Right atrium auricular region (tissue), 2 donors: Measurements from ENCODE around the gene NRG2. TPM values are rescaled to one million over a fixed set of nuclear protein-coding genes. Genes with fewer than 3 reads are reported as not detected.

Source experiments
- DNase-seq: peaks from one replicate; pipeline ENCODE4 v3.0.0-alpha.2; 2019; ENCODE audit warnings: low spot score
- H3K27ac ChIP-seq, 2 donors: fragments of 200-600 bp; sonication (generic); 1 replicate in 1 of 2; 2 replicates in 1 of 2; pipeline ENCODE4 v1.5.1; 2016 to 2019
- H3K27me3 ChIP-seq, 2 donors: fragments of 200-600 bp; sonication (generic); one replicate each; pipeline versions ENCODE4 v1.5.1 to v1.6.0; 2017 to 2019
- H3K36me3 ChIP-seq: fragments of 200-600 bp; sonication (generic); one replicate; pipeline ENCODE4 v1.5.1; 2016
- H3K4me1 ChIP-seq, 2 donors: fragments of 200-600 bp; sonication (generic); one replicate each; pipeline versions ENCODE4 v1.5.1 to v1.6.0; 2017 to 2019
- H3K4me3 ChIP-seq, 2 donors: fragments of 200-600 bp; sonication (generic); 1 replicate in 1 of 2; 2 replicates in 1 of 2; pipeline ENCODE4 v1.5.1; 2017 to 2019; ENCODE audit warnings: mild to moderate bottlenecking in 1 of 2, moderate library complexity in 1 of 2
- H3K9me3 ChIP-seq, 2 donors: fragments of 200-600 bp; sonication (generic); one replicate each; pipeline ENCODE4 v1.5.1; 2019
- total RNA-seq, 2 donors: library from RNA; depleted of rRNA; stranded (reverse); fragments of >200 nt; gene quantifications; one replicate each; pipeline ENCODE4 v1.1.0, GENCODE V29; 2016
- TF ChIP-seq, protein P1 (sequence below), 2 donors: fragments of 200-600 bp; sonication (generic); IDR thresholded peaks; one replicate each; pipeline ENCODE4 v1.5.1; 2019; ENCODE audit warnings: antibody characterized with exemption in 2 of 2

Gene NRG2
- total RNA-seq, 2 donors from 2014 or later: 1.8 to 1.9 TPM

DNA sequence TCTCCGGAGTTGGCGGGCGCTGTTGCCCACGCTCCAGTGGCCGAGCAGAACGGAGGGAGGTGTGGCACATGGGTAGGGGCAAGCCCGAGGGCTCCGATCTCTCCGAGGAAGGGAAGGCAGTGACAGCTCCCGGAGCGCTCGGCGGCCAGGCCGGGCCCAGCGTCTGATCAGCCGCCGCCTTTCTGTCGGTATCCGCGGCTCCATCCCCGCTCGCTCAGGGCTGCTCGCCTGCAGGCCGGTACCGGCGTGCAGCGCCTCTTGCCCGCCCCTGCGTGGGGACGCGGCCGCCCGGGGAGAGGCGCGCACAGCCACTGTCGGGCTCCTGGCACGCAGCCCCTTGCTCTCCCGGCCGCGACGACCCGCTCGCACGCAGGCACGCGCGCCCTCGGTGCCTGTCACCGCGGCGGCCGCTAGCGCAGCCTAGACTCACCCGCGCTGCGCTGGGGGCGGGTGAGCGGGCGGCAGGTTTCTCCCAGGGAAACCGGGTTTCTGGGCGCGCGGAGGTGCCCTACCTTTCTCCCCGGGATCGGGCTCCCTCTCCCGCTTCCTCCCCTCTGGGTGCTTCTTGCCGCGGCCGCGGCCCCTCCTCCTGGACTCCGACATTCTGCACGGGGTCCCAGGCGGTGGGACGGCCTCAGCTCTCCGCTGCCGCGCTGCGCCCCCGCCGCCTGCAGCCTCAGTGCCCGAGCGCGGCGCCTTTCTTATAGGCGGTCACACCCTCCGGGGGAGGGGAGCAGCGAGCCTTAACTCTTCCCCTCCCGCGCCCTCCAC is 139.1 kb downstream of the NRG2 start:
- no peak for DNase-seq
- no peaks in the 10 kb centered on the region for H3K27me3 ChIP-seq
- TF ChIP-seq, protein P1, sequence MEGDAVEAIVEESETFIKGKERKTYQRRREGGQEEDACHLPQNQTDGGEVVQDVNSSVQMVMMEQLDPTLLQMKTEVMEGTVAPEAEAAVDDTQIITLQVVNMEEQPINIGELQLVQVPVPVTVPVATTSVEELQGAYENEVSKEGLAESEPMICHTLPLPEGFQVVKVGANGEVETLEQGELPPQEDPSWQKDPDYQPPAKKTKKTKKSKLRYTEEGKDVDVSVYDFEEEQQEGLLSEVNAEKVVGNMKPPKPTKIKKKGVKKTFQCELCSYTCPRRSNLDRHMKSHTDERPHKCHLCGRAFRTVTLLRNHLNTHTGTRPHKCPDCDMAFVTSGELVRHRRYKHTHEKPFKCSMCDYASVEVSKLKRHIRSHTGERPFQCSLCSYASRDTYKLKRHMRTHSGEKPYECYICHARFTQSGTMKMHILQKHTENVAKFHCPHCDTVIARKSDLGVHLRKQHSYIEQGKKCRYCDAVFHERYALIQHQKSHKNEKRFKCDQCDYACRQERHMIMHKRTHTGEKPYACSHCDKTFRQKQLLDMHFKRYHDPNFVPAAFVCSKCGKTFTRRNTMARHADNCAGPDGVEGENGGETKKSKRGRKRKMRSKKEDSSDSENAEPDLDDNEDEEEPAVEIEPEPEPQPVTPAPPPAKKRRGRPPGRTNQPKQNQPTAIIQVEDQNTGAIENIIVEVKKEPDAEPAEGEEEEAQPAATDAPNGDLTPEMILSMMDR (IDR thresholded peaks at IDR 0.05): no peak
- peaks cover 0 to 21% of the 10 kb centered on the region in 2 donors for H3K4me1 ChIP-seq
- no peaks in the 10 kb centered on the region for H3K9me3 ChIP-seq
- peak overlapping the region; percentile 34 to 57 for H3K4me3 ChIP-seq
- H3K36me3 ChIP-seq: no peaks in the 10 kb centered on the region
- H3K27ac ChIP-seq: no peak overlapping the region

DNA sequence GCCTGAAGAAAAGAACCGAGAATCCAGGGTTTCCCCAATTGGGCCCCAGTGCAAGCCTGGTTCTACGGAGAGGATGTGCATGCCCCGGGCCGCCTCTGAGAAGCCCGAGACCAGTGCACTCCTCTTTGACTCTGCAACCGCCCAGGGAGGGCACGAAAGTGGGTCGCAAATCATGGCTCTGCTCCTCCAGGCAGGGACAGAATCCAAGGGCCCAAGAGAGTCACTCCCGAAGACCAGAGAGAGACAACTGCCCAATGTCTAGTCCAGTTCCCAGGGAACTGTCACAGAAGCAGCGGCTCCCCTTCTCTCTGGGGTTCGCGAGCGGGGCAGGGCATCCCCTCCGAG is 139.7 kb downstream of the NRG2 start:
- DNase-seq: no peak
- Histone ChIP-seq H3K4me1 (peaks cover 0 to 21% of the 10 kb centered on the region in 2 donors), H3K9me3 (no peaks in the 10 kb centered on the region), H3K27ac (no peak overlapping the region), H3K36me3 (no peaks in the 10 kb centered on the region), H3K4me3 (peak overlapping the region; percentile 34 to 57), H3K27me3 (no peaks in the 10 kb centered on the region)
- TF ChIP-seq, protein P1 (IDR thresholded peaks at IDR 0.05): no peak

DNA sequence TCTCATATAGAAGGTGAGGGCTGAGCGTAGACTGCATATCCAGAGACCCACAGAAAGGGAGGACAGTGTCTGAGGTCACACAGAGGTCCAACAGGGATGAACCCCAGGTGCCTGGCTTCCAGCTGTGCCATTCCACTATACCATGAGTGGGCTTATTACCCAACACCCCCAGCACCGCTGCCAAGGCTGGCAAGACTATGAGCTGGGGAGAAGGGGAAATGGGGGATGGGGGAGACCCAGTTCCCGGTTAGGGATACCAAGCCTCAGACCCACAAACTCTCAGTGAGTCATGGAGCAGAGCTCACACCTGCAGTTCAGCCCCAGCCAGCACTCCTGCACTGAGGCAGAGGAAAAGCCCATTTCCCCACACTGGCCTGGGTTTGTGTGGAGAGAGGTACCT is 141.1 kb downstream of the NRG2 start:
- no peak overlapping the region for H3K27ac ChIP-seq
- no peak overlapping the region for H3K4me3 ChIP-seq
- TF ChIP-seq, protein P1 (IDR thresholded peaks at IDR 0.05): no peak
- DNase-seq: no peak
- no peaks in the 10 kb centered on the region for H3K36me3 ChIP-seq
- H3K9me3 ChIP-seq: no peaks in the 10 kb centered on the region
- no peaks in the 10 kb centered on the region for H3K27me3 ChIP-seq
- H3K4me1 ChIP-seq: peaks cover 0 to 21% of the 10 kb centered on the region in 2 donors

DNA sequence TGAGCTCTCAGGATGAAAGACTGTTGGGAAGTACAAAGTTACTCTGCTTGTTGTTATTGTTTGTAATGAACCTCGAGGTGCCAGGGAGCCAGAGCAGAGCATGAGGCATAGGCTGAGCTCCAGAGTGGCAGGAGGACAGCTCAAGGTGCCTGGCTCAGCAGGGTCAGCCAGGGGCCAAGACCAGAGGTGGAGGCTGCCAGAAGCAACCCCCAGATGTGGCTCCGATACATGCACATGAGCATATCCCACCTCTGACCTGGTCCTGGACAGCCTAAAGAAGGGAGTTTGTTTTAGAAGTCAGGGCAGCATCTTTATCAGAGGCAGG is 141.9 kb downstream of the NRG2 start:
- Histone ChIP-seq H3K27ac (no peak overlapping the region), H3K4me3 (no peak overlapping the region), H3K4me1 (peaks cover 0 to 25% of the 10 kb centered on the region in 2 donors), H3K9me3 (no peaks in the 10 kb centered on the region), H3K27me3 (no peaks in the 10 kb centered on the region), H3K36me3 (no peaks in the 10 kb centered on the region)
- DNase-seq: no peak
- TF ChIP-seq, protein P1 (IDR thresholded peaks at IDR 0.05): no peak

DNA sequence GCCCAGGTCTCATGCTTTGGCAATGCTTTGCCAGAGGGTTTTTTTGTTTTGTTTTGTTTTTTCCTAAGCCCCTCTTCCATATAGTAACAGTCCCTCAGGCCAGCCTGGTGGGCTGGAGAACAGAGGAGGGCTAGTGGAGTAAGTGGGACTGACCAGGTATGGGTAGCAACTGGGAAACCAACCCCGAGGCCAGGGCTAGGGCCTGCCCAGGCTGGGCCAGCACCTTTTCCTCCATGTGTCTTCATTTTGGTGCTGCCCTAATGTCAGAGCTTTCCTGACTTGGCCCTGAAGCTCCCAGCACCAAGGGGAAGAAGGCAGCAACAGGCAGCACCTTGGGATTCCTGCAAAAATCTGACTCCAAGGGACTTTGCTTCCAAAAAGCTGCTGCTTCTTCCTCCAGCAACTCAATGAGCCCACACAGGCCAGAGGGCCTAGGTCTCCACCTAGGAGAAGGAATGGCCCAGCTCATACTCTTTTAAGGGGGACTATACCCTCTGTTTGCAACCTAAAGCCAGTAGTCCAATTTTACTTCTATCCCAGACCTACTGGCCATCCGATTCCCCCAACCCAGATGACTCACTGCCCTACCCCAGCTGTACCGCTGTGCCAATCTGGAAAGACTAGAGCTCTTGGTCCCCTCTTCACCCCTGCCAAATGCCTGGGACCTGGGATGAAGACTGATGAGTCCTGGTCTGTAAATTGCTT is 142.4 kb downstream of the NRG2 start:
- Histone ChIP-seq H3K9me3 (no peaks in the 10 kb centered on the region), H3K27me3 (no peaks in the 10 kb centered on the region), H3K36me3 (no peaks in the 10 kb centered on the region), H3K4me3 (no peak overlapping the region), H3K4me1 (peaks cover 0 to 30% of the 10 kb centered on the region in 2 donors), H3K27ac (no peak overlapping the region)
- TF ChIP-seq, protein P1 (IDR thresholded peaks at IDR 0.05): no peak
- DNase-seq: no peak
